Esophagus muscularis mucosa (tissue), 4 donors: ENCODE results near the gene SREK1IP1.

ENCODE experiments used
- CTCF ChIP-seq, 3 experiments: fragments of 200-600 bp in 2 of 3; fragments of 450-650 bp in 1 of 3; sonication (generic) in 2 of 3; IDR thresholded peaks; one replicate each; pipeline ENCODE4 v1.5.1; 2017 to 2019; ENCODE audit warnings: antibody characterized with exemption in 3 of 3, mild to moderate bottlenecking in 2 of 3, moderate library complexity in 1 of 3
- EP300 ChIP-seq: sonication (generic); formaldehyde crosslinking; IDR thresholded peaks from one replicate; pipeline ENCODE4 v1.6.1; 2017; ENCODE audit warnings: antibody characterized with exemption
- POLR2A ChIP-seq: fragments of 450-650 bp; IDR thresholded peaks from one replicate; pipeline ENCODE4 v1.6.1; 2017; ENCODE audit warnings: antibody characterized with exemption, moderate library complexity, mild to moderate bottlenecking, low read depth
- POLR2AphosphoS5 ChIP-seq, 2 donors: sonication (generic); formaldehyde crosslinking; IDR thresholded peaks; one replicate each; pipeline ENCODE4 v1.6.1; 2017; ENCODE audit warnings: antibody characterized with exemption in 2 of 2

DNA sequence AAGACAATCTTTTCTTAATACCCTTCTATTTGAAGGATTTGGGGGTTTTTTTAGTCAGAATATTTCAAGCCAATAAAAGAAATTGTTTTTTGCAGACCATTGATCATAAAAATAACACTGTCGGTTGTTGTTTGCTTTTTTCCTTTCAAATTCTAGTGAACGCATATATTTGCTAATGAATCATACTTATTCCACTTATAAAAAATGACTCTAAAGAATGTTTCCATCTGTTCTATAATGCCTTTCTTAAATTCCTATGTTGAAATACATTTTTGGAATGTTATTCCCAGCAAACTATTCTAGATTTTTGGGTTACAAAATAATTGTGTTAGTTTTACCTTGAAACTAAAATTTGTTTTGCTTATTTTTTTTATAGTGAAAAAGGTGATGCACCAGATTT lies 32.4 kb upstream of the SREK1IP1 start:
- no peak for TF ChIP-seq CTCF (IDR thresholded peaks at IDR 0.05)
- TF ChIP-seq POLR2AphosphoS5 (IDR thresholded peaks at IDR 0.05): no peak
- no peak for TF ChIP-seq POLR2A
- TF ChIP-seq EP300: no peak
